GM21423 (cell line): ENCODE results near the gene NFIL3.

ENCODE experiments used
- ATAC-seq: cut with Tn5 transposase; IDR thresholded peaks from one replicate; pipeline ENCODE4 v1.9.1; 2021; ENCODE audit warnings: mild to moderate bottlenecking, moderate library complexity; ENCODE audit not compliant: unreplicated experiment

NFIL3 gene

GRCh38 chr9:91361291-91362050, 62.2 kb downstream of the NFIL3 start, which contains the start of gene AUH:
Gene AUH, minus strand, starts transcription at chr9:91361918. Its CDS starts 29 bp downstream, at chr9:91361889.
- ATAC-seq, result peak; percentile 93

GRCh38 chr9:91360551-91361290, 62.9 kb downstream of the NFIL3 start:
- no peak for ATAC-seq

- no peak for ATAC-seq
Measured at GRCh38 chr9:91359734-91360470, 63.7 kb downstream of the NFIL3 start.

DNA sequence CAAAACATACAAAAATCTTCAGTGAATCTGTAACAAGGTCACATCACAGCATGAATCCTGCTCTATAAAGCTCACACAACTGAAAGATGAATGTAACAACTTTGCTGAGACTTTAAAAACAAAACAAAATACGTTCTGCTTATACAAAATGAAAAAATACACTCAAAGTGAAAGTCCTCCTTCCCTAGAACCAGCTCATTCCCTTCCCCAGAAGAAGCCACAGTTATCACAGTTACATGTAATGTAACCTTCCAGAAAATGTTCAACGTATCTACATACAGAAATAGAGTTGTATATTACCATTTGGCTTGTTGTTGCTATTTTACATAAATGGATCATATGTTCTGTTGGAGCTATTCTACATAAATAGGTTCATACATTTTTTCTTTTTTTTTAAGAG, 64.5 kb downstream of the NFIL3 start:
- no peak for ATAC-seq
